Measurements from ENCODE around the gene C1GALT1. TPM values are rescaled to one million over a fixed set of nuclear protein-coding genes. Genes with fewer than 3 reads are reported as not detected.
A peak's percentile ranks its signal among the peaks of the same experiment; 100 is the strongest.

The C1GALT1 gene
- total RNA-seq, 1 experiment from 2014 or later: 81.5 TPM

GRCh38 chr7:7180725-7181449, 1.5 kb upstream of the C1GALT1 start:
- H3K23me2 ChIP-seq (ENCODE audit: insufficient read length, low read depth, low read length, poor library complexity, severe bottlenecking): peaks cover 7% of the 10 kb centered on the region
- H3K4me3 Mint-ChIP-seq: peak overlapping the region; percentile 61 to 90; a peak in 4 of 5 replicates
- H3K27ac ChIP-seq (ENCODE audit: insufficient read length, low read depth, low read length): no peak overlapping the region
- no peak overlapping the region for H3K14ac ChIP-seq (ENCODE audit: insufficient read depth, low read length)
- peak overlapping the region in 2 of 3 experiments; percentile 30 to 34; a peak in 3 of 7 replicates for H3K27ac Mint-ChIP-seq
- H3T11ph ChIP-seq (ENCODE audit: low read length): no peak overlapping the region
- no peak overlapping the region for H4K5ac ChIP-seq (ENCODE audit: insufficient read length, low read depth, low read length)
- 100% methylated on average over 3 of the region's 8 CpGs for WGBS (ENCODE audit: extremely low coverage, insufficient read length, low lambda C conversion rate)
- no peak overlapping the region for H3K4ac ChIP-seq (ENCODE audit: low read depth, low read length)
- H2AFZ ChIP-seq (ENCODE audit: low read length): no peak overlapping the region
- H2BK5ac ChIP-seq (ENCODE audit: insufficient read length, low read length): no peak overlapping the region
- no peak overlapping the region for H4K91ac ChIP-seq (ENCODE audit: insufficient read length, low read depth, low read length)
- no peak overlapping the region for H2BK15ac ChIP-seq (ENCODE audit: low read depth, low read length)
- H3K56ac ChIP-seq (ENCODE audit: insufficient read length, low read depth, low read length): no peak overlapping the region
- H3K79me2 ChIP-seq (ENCODE audit: insufficient read depth, low read length): peaks cover 14% of the 10 kb centered on the region; the same call in 1 of the 2 replicates
- H3K9me3 ChIP-seq (ENCODE audit: control insufficient read depth, low read depth, low read length): no peaks in the 10 kb centered on the region
- H4K8ac ChIP-seq (replicated peaks; ENCODE audit: insufficient read length, low read depth, low read length): no peak overlapping the region
- H3K36me3 Mint-ChIP-seq (ENCODE audit: insufficient read depth in 1 of 3, low read depth in 3 of 3): peaks cover 0 to 10% (median 2%) of the 10 kb centered on the region in 3 experiments; a peak in 6 of 7 replicates
- H3K27me3 ChIP-seq (ENCODE audit: insufficient read depth, low read length): no peaks in the 10 kb centered on the region
- H2BK12ac ChIP-seq (ENCODE audit: insufficient read length, low read depth, low read length): no peak overlapping the region
- H4K20me1 ChIP-seq (ENCODE audit: control insufficient read depth, insufficient read depth, insufficient read length): no peaks in the 10 kb centered on the region
- H3K4me1 Mint-ChIP-seq: peaks cover 25 to 27% of the 10 kb centered on the region in 2 experiments
- peaks cover 0 to 2% of the 10 kb centered on the region in 2 experiments; a peak in 2 of 5 replicates for H3K9me3 Mint-ChIP-seq
- no peak overlapping the region for H2BK20ac ChIP-seq (ENCODE audit: low read depth, low read length, poor library complexity, severe bottlenecking)
- H3K4me1 ChIP-seq (ENCODE audit: insufficient read depth, low read length): peaks cover 7% of the 10 kb centered on the region; the same call in 1 of the 2 replicates
- H3K27me3 Mint-ChIP-seq (ENCODE audit: low read depth): no peaks in the 10 kb centered on the region
- no peak overlapping the region for H3K18ac ChIP-seq (ENCODE audit: insufficient read length, low read depth, low read length)
- H3K23ac ChIP-seq (ENCODE audit: insufficient read length, low read depth, low read length): no peak overlapping the region
- no peak for DNase-seq
- peak overlapping the region; percentile 93 for H3K4me2 ChIP-seq (ENCODE audit: insufficient read depth, insufficient read length, low read length)
- H2AK5ac ChIP-seq (ENCODE audit: insufficient read length, low read length): no peak overlapping the region
- H2BK120ac ChIP-seq (ENCODE audit: low read depth, low read length, poor library complexity, severe bottlenecking): no peak overlapping the region
- no peak overlapping the region for H3K9ac ChIP-seq (ENCODE audit: extremely low read depth, insufficient read length, low read length)
- H3K79me1 ChIP-seq (ENCODE audit: insufficient read depth, low read depth, low read length, poor library complexity, severe bottlenecking): no peaks in the 10 kb centered on the region
- TF ChIP-seq, protein P1, sequence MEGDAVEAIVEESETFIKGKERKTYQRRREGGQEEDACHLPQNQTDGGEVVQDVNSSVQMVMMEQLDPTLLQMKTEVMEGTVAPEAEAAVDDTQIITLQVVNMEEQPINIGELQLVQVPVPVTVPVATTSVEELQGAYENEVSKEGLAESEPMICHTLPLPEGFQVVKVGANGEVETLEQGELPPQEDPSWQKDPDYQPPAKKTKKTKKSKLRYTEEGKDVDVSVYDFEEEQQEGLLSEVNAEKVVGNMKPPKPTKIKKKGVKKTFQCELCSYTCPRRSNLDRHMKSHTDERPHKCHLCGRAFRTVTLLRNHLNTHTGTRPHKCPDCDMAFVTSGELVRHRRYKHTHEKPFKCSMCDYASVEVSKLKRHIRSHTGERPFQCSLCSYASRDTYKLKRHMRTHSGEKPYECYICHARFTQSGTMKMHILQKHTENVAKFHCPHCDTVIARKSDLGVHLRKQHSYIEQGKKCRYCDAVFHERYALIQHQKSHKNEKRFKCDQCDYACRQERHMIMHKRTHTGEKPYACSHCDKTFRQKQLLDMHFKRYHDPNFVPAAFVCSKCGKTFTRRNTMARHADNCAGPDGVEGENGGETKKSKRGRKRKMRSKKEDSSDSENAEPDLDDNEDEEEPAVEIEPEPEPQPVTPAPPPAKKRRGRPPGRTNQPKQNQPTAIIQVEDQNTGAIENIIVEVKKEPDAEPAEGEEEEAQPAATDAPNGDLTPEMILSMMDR (conservative IDR thresholded peaks at IDR 0.05): no peak
